ENCODE results near the gene MAGOH. TPM values are rescaled to one million over a fixed set of nuclear protein-coding genes. Genes with fewer than 3 reads are reported as not detected.

MAGOH gene
- polyA plus RNA-seq, 1 donor from 2014 or later, result 53.3 TPM

- Histone ChIP-seq H3K9me3 (ENCODE audit: low read length) (no peaks in the 10 kb centered on the region), H3K36me3 (ENCODE audit: insufficient read depth, low read length) (no peaks in the 10 kb centered on the region), H2AFZ (ENCODE audit: low read depth, low read length) (no peak overlapping the region), H3K27me3 (ENCODE audit: insufficient read depth, low read depth, low read length) (no peaks in the 10 kb centered on the region), H3K79me2 (replicated peaks; ENCODE audit: insufficient read depth, low read length) (no peaks in the 10 kb centered on the region), H3K27ac (ENCODE audit: low read length) (no peak overlapping the region), H3K4me3 (ENCODE audit: low read length) (no peak overlapping the region), H4K20me1 (ENCODE audit: insufficient read depth) (no peaks in the 10 kb centered on the region), H3K9me2 (ENCODE audit: insufficient read depth, low read length) (no peaks in the 10 kb centered on the region), H3K9ac (ENCODE audit: low read length) (no peak overlapping the region), H3F3A (ENCODE audit: insufficient read depth, low read length, poor library complexity, severe bottlenecking) (no peaks in the 10 kb centered on the region), H3K4me2 (ENCODE audit: low read length) (no peak overlapping the region)
- no peak for TF ChIP-seq SMC3 (conservative IDR thresholded peaks at IDR 0.05; ENCODE audit: poor library complexity)
- no peak for TF ChIP-seq EZH2 (IDR thresholded peaks at IDR 0.05; ENCODE audit: borderline replicate concordance, insufficient read depth, low read length, poor library complexity, severe bottlenecking)
- TF ChIP-seq CTCF (IDR thresholded peaks at IDR 0.05; ENCODE audit: poor library complexity, severe bottlenecking), result no peak
- no peak for TF ChIP-seq TAF1 (IDR thresholded peaks at IDR 0.05; ENCODE audit: low read depth)
These were observed 42.9 kb downstream of the MAGOH start for GRCh38 chr1:53195246-53196016.

GRCh38 chr1:53190210-53190611, 48.1 kb downstream of the MAGOH start:
- no peaks in the 10 kb centered on the region for H3K79me2 ChIP-seq (replicated peaks; ENCODE audit: insufficient read depth, low read length)
- no peaks in the 10 kb centered on the region for H3K9me2 ChIP-seq (ENCODE audit: insufficient read depth, low read length)
- H3K4me2 ChIP-seq (ENCODE audit: low read length), result no peak overlapping the region
- no peaks in the 10 kb centered on the region for H4K20me1 ChIP-seq (ENCODE audit: insufficient read depth)
- H3K36me3 ChIP-seq (ENCODE audit: insufficient read depth, low read length), result no peaks in the 10 kb centered on the region
- no peak overlapping the region for H2AFZ ChIP-seq (ENCODE audit: low read depth, low read length)
- TF ChIP-seq EZH2 (IDR thresholded peaks at IDR 0.05; ENCODE audit: borderline replicate concordance, insufficient read depth, low read length, poor library complexity, severe bottlenecking) (no peak), CTCF (IDR thresholded peaks at IDR 0.05; ENCODE audit: poor library complexity, severe bottlenecking) (no peak), REST (IDR thresholded peaks at IDR 0.05; ENCODE audit: borderline replicate concordance) (no peak), SMC3 (conservative IDR thresholded peaks at IDR 0.05; ENCODE audit: poor library complexity) (no peak), TAF1 (IDR thresholded peaks at IDR 0.05; ENCODE audit: low read depth) (no peak), RAD21 (conservative IDR thresholded peaks at IDR 0.05) (no peak), EP300 (conservative IDR thresholded peaks at IDR 0.05; ENCODE audit: poor library complexity, severe bottlenecking) (no peak), POLR2AphosphoS5 (IDR thresholded peaks at IDR 0.05) (no peak), MXI1 (conservative IDR thresholded peaks at IDR 0.05; ENCODE audit: poor library complexity, severe bottlenecking) (no peak)
- H3F3A ChIP-seq (ENCODE audit: insufficient read depth, low read length, poor library complexity, severe bottlenecking), result no peaks in the 10 kb centered on the region
- H3K9ac ChIP-seq (ENCODE audit: low read length), result no peak overlapping the region
- no peak overlapping the region for H3K27ac ChIP-seq (ENCODE audit: low read length)
- no peak overlapping the region for H3K4me3 ChIP-seq (ENCODE audit: low read length)
- no peaks in the 10 kb centered on the region for H3K9me3 ChIP-seq (ENCODE audit: low read length)
- H3K27me3 ChIP-seq (ENCODE audit: insufficient read depth, low read depth, low read length), result no peaks in the 10 kb centered on the region
